ENCODE data around the gene FAM135A.
"Not testable (repeated sequence)": the region's sequence is repeated elsewhere in the genome, so short reads cannot be mapped to it uniquely, and the experiment has no call there.

FAM135A gene

DNA sequence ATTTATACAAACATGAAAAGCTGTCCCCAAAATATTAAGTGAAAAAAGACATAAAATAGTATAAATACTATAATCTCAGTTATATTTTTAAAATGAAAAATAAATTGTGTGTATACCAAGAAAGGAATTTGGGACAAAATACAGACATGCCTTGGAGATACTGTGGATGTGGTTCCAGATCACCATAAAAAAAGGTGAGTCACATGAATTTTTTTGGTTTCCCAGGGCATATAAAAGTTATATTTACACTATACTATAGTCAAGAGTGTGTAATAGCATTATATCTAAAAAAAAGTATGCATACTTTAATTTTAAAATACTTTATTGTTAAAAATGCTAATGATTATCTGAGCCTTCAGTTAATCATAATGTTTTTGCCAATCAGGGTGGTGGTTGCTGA is 136.0 kb downstream of the FAM135A start:
- no peak for DNase-seq

DNA sequence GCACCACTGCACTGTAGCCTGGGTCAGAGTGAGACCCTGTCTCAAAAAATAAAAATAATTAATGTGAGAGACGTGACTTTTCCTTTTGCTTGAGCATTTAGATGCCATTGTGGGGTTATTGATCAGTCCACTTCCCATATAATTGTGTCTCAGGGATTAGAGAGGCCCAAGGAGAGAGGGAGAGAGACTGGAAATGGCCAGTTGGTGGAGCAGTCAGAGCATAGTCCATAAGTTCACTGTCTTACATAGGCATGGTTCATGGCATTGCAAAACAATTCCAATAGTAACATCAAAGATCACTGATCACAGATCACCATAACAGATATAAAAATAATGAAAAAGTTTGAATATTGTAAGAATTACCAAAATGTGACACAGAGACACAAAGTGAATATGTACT is 138.3 kb downstream of the FAM135A start:
- no peak for DNase-seq

DNA sequence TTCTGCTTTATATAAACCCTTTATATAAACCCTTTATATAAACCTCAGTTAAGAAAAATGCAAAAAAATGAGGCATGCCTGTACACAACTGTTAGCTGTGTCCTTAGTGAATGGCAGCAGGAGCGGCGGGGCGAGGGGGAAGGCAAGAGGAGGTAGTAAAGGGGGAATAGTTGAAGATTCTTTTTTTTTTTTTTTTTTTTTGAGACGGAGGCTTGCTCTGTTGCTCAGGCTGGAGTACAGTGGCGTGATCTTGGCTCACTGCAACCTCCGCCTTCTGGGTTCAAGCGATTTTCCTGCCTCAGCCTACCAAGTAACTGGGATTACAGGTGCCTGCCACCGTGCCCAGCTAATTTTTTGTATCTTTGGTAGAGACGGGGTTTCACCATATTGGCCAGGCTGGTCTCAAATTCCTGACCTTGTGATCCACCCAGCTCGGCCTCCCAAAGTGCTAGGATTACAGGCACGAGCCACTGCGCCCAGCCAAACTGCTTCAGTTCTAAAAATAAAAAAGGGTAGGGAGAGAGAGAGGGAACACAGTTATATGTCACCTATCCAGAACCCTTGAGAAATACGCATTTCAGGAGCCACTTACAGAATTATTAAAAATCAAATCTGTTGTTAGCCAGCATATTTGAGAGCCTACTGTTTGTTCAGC is 139.1 kb downstream of the FAM135A start:
- DNase-seq: not testable (repeated sequence)

DNA sequence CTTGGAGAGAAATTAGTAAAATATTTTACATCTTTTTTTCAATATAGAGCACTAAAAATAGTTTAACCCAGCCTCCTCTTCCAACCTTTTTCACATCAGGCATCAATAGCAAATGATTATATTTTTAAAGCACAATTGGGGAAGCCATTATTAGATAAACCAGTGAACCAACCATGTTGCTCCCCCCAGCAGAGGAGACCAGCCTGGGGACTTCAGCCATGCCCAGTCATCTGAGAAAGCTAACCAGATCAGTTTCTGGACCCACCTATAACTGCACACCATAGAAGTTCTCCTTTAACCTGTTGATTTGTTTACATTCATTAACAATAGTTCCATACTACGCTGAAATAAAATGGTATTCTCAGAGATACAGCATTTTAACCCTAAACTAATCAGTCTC is 139.7 kb downstream of the FAM135A start:
- no peak for DNase-seq

DNA sequence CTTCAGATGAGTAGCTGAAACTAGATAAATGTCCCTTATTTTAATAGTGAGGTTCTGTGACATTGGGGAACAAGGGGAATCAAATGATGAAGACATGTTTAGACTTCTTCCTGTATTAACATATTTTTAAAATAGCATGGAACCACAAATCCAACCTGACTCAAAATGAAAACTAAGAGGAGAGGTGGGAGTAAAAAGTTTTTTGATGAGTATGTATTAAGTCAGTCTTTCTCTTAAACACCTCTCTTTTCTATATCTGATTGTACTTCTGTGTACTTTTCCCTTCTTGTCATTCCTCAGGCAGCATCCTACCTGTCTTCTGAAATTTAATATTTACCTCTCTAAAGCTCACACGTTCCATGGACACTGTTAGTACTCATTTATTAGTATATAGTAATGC is 144.7 kb downstream of the FAM135A start:
- no peak for DNase-seq

DNA sequence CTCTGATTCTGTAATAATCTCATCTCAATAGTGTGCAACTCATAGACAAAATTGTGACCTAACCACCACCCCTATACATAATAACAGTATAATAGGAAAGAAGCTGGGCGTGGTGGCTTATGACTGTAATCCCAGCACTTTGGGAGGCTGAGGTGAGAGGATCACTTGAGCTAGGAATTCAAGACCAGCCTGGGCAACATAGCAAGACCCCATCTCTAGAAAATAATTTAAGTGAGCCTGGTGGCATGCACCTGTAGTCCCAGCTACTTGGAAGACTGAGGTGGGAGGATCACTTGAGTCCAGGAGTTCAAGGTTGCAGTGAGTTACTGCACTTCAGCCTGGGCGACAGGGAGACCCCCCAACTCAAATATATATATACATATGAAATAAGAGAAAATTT is 149.1 kb downstream of the FAM135A start:
- not testable (repeated sequence) for DNase-seq

DNA sequence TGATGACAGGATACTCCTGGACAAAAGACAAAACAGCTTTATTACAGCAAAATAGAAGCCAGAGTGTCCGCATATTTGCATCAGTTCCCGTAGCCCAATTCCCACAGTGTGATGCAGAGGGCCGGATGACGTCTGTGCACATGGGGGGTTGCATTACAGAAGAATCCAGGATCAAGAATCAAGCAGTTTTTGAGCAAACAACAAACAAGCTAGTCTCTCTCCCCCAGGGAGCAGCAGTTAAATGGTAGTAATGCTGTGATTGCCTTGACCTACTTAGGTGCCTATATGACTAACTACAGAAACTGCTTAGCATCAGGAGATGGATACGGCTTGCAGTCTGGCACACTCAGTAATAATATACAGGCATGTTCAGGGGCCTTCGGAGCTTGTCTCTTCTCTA is 150.2 kb downstream of the FAM135A start:
- DNase-seq: no peak

DNA sequence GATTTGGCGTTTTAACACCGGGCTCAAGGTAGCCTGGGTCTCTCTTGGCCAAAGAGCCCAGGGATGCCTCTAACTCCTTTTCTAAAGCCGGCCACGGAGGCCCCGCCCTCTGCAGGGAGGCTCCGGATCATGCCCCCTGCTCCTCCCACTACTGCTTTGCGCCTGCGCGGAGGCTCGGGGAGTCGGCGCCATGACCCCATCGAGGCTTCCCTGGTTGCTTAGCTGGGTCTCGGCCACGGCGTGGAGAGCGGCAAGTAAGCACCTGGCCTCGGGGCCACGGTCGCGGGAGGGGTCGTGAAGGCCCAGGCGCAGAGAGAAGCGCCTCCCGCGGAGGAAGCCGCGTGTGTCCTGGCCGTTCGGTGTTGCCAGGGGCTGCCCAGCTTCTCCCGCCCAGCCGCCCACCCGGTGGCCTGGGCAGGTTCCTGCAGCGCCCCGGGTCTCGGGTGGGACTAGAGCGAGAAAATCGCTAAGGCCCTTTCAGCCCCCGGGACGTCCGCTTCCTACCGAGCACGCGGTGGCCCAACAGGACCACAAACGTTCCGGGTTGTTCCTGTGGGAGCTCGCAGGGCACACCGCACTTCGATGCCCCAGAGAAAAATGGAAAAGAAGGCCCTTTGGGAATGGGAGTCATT is 153.6 kb downstream of the FAM135A start, which contains the start of gene SDHAF4:
Gene SDHAF4 (plus strand): TSS at position 180 of the 632 bp plus-strand sequence. CDS start 11 bp downstream, at position 191.
- DNase-seq: peak; percentile 90

DNA sequence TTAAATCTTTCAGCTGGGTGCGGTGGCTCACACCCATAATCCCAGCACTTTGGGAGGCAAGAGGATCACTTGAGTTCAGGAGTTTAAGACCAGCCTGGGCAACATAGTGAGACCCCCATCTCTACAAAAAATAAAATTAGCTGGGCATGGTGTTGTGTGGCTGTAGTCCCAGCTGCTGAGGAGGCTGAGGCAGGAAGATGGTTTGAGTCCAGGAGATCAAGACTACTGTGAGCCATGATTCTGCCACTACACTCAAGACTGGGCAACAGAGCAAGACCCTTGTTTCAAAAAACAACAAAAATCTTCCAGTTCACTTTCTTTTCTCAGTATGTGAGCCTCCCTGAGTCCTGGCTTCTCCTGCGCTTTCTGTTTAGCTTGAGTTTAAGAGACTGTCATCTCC is 161.3 kb downstream of the FAM135A start:
- no peak for DNase-seq

DNA sequence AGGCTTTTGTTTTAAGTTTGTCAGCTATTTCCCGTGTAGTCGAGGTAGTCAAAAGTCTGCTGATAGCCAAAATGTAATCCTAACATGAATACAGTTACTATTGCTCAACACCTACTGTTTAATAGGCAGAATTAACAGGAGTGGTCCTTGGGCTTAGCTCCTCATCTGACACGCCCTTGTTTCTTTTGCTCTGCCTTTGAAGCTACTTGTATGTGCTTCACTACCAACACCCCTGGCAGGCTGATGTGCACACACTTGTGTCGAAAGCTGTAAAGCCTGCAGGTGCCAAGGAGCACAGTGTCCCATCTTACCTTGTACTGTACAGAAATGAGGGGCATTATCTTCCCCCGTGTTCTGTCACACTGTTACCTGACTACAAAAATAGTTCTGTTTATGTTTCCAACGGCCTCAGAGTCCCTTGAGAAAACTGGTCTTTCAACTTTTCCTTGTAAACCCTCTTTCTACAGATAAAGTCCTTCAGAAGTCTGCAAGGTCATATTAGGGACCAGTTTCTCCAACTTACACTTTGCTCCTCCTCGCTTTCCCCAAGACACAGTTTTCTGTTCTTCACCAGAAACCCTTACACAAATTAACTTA is 162.7 kb downstream of the FAM135A start:
- no peak for DNase-seq

DNA sequence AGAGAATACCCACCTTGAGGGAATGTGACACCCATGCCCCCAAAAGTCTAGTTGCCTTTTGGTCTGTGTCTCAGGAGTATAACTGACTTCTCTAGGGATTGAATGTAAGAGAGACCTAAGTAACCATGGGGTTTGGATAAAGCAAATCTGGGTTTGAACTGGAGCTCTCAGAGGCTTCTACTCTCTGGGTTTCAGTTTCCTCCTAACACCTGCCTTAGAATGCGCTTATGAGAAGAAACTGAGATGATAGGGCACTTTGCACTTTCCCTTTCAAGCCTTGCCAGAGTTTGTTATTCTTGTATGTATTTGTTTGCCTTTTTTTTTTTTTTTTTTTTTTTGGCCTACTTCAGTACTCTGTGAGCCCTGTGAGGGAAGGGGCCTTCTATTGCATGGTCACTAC is 172.8 kb downstream of the FAM135A start:
- no peak for DNase-seq

DNA sequence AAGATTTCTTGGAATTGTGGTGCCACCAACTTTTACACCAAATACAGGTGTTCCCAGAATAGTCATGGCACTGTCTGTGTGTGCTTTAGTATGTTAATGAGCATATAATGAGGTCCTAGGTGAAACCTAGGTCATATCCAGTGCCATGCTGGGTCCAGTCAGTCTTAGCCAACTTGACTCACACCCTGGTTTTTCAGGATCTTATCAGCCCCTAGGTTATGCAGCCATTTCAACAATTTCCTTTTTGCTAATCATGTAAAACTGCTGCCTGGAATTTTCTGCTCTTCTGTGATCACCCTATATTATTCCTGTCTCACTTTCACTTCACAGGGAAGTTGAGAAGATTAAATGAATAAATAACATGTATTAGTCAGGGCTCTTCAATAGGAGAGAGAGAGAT is 177.1 kb downstream of the FAM135A start:
- DNase-seq: no peak

DNA sequence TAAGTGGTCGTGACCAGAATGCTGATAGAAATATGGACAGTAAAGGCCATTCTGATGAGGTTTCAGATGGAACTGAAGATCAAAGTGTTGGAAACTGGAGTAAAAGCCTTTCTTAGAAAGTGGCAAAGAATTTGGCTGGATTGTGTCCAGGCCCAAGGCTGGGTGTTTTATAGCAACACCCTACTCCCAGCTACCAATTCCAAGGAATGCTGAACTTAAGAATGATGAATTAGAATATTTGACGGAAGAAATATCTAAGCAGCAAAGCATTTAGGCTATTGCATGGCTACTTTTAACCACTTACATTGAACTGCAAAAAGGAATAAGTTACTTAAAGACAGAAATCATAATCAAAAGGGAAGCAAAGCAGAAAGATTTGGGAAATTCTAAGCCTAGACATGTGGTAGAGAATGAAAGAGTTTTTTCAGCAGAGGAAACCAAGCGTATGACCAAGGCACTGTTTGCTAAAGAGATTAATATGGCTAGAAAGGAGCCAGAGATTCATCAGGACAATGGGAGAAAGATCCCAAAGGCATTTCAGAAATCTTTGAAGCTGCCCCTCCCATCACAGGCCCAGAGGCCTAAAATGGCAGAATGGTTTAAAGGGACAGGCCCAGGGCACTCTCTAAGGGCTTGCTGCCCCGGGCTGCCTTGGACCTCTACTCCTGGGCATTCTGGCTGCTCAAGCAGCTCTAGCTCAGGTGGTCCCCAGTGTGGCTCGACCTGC is 179.2 kb downstream of the FAM135A start:
- DNase-seq: no peak

DNA sequence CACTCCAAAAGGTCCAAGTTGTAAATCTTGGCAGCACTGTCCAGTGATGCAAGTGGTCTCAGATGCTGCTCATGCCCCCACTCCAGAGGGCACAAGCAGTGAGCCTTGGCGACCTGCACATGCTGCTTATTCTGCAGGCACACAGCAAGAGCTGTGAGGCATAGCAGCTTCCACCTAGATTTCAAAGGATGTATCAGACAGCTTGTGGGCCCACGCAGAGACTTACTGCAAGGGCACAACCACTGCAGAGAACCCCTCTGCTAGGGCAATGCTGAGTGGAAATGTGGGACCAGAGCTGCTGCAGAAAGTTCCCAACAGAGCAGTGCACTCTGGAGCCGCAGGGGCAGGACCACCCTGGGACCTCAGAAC is 179.8 kb downstream of the FAM135A start:
- DNase-seq: no peak

DNA sequence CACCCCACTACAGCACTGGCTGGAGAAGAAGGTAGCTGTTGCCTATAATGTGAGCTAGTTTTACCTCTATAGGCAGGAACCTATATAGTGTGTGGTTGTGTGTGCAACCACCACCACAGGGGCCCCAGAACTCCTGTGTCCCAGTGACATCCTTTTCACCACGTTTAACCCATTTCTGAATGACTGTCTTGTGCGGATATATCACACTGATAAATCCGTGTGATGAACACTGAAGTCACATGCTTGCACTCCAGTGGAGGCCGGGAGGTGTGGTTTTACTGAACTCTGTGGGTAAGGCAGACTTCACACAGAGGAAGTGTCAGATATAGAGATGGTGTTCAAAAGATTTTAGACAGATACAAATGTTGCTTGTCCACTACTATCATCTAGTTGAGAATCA is 185.9 kb downstream of the FAM135A start:
- DNase-seq: no peak

DNA sequence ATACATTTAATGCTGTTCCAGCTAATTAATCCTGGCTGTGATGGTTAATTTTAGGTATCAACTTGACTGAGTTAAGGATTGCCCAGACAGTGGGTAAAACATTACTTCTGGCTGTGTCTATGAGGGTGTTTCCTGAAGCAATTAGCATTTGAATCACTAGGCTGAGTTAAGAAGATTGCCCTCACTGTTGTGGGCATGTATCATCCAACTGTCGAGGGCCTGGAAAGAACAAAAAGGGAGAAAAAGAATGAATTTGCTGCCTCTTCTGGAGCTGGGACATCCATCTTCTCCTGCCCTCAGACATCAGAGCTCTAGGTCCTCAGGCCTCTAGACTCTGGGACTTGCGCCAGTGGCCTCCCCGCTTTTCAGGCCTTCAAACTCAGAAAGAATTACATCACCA is 187.7 kb downstream of the FAM135A start:
- no peak for DNase-seq

DNA sequence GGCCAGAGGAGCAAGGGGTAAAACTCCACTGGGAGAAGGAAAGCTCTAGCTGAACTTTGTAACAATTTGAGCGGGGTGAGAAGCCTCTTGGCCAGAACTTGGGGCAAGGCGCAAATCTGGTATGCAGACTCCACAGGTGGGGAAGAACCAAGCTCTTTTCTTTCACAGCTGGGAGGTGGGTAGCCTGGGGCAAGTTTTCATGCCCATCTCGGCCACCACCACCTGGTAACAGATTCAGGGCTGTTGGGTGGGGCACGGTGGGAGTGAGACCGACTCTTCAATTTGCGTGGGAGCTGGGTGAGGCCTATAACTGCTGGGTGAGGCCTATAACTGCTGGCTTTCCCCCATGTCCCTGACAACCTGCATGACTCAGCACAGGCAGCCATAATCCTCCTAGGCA is 190.9 kb downstream of the FAM135A start:
- no peak for DNase-seq

DNA sequence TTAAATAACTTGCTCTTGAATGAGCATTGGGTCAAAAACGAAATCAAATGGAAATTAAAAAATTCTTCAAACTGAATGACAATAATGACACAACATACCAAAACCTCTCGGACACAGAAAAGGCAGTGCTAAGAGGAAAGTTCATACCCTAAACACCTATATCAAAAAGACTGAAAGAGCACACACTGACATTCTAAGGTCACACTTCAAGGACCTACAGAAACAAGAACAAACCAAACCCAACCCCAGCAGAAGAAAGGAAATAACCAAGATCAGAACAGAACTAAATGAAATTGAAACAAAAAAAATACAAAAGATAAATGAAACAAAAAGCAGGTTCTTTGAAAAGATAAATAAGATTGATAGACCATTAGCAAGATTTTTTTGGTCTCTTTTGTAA is 194.1 kb downstream of the FAM135A start:
- DNase-seq: not testable (repeated sequence)

DNA sequence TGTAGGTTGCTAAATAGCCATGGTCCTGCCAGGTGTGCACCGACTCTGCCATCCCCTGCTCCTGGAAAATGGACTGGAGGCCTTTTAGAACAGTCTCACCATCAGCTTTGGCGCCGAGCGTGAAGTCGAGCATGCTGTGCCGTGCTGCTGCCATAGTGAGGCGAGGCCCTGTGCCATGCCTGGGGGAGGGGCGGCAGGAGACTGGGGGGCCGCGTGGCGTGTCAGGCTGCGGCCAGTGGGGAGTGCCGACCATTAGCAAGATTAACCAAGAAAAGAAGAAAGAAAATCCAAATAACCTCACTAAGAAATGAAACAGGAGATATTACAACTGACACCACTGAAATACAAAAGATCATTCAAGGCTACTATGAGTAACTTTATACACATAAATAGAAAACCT is 195.9 kb downstream of the FAM135A start:
- DNase-seq: not testable (repeated sequence)
